Caco-2 (cell line): ENCODE measurements around the gene WDFY4. TPM values are rescaled to one million over a fixed set of nuclear protein-coding genes. Genes with fewer than 3 reads are reported as not detected.

Source experiments
- BruUV-seq: library from RNA; stranded (reverse); fragments of 400-500 nt; replicated peaks from 2 replicates; lab custom pipeline; 2021; lab: Mats Ljungman, UMichigan
- CTCF ChIA-PET: fragments of 300-600 bp; sonication (Branson Sonifier 250); formaldehyde crosslinking; loops from one replicate; lab custom pipeline; 2022; ENCODE audit warnings: antibody characterized with exemption; lab: Charles Lee
- POLR2A ChIA-PET: fragments of 300-600 bp; sonication (Branson Sonifier 250); formaldehyde crosslinking; loops from one replicate; lab custom pipeline; 2022; ENCODE audit warnings: antibody characterized with exemption; lab: Charles Lee
- DNase-seq, 2 experiments: peaks; one replicate each; pipeline versions ENCODE4 v3.0.0 to v3.0.0-alpha.2; 2020 to 2022
- H3K27me3 ChIP-seq: replicated peaks from 2 replicates; pipeline ENCODE4 v1.6.0; 2011; ENCODE audit warnings: low read length; ENCODE audit not compliant: control insufficient read depth, insufficient read depth
- H3K36me3 ChIP-seq: 2 replicates; pipeline ENCODE4 v1.5.1; 2011; ENCODE audit warnings: low read length; ENCODE audit not compliant: control insufficient read depth, insufficient read depth
- H3K4me1 ChIP-seq: fragments of 250-450 bp; sonication (Bioruptor Pico); 2 replicates; pipeline ENCODE4 v1.5.1; 2020; ENCODE audit warnings: mild to moderate bottlenecking
- H3K4me3 ChIP-seq: 2 replicates; pipeline ENCODE4 v1.5.1; 2011; ENCODE audit warnings: low read depth, mild to moderate bottlenecking, control low read depth, low read length
- H3K9me3 ChIP-seq: fragments of 250-450 bp; sonication (Bioruptor Pico); 2 replicates; pipeline ENCODE4 v1.5.1; 2020; ENCODE audit warnings: mild to moderate bottlenecking, moderate library complexity
- H3K27ac Mint-ChIP-seq: one replicate; pipeline ENCODE4 v1.8.0; 2022; ENCODE audit warnings: mixed read lengths; ENCODE audit not compliant: unreplicated experiment
- H3K27me3 Mint-ChIP-seq: one replicate; pipeline ENCODE4 v1.8.0; 2022; ENCODE audit warnings: mixed read lengths; ENCODE audit not compliant: insufficient read depth, unreplicated experiment
- H3K36me3 Mint-ChIP-seq: one replicate; pipeline ENCODE4 v1.8.0; 2022; ENCODE audit warnings: mild to moderate bottlenecking, mixed read lengths; ENCODE audit not compliant: insufficient read depth, unreplicated experiment
- H3K4me1 Mint-ChIP-seq: one replicate; pipeline ENCODE4 v1.8.0; 2022; ENCODE audit warnings: low read depth, mixed read lengths; ENCODE audit not compliant: unreplicated experiment
- H3K4me3 Mint-ChIP-seq: one replicate; pipeline ENCODE4 v1.8.0; 2022; ENCODE audit warnings: mild to moderate bottlenecking, moderate library complexity, mixed read lengths; ENCODE audit not compliant: unreplicated experiment
- H3K9me3 Mint-ChIP-seq: one replicate; pipeline ENCODE4 v1.8.0; 2022; ENCODE audit warnings: mixed read lengths; ENCODE audit not compliant: unreplicated experiment
- intact Hi-C: fragments of 100-400 bp; cut with micrococcal nuclease; formaldehyde crosslinking; loops from one replicate; pipeline ENCODE4 v1.10.0; 2022; ENCODE audit not compliant: unreplicated experiment
- total RNA-seq: library from RNA; stranded (reverse); gene quantifications from 2 replicates; pipeline ENCODE4 v1.2.3, GENCODE V29; 2022
- TF ChIP-seq, protein P1 (sequence below), 2 experiments: fragments of 200-600 bp in 1 of 2; IDR thresholded peaks; 1 replicate in 1 of 2; 2 replicates in 1 of 2; pipeline versions ENCODE4 v1.5.1 to v1.8.0; 2011 to 2022; ENCODE audit warnings: antibody characterized with exemption in 1 of 2, control low read depth in 1 of 2, inconsistent platforms in 1 of 2, low read depth in 1 of 2, low read length in 1 of 2, mild to moderate bottlenecking in 1 of 2, moderate library complexity in 1 of 2; ENCODE audit not compliant: insufficient read depth in 1 of 2, severe bottlenecking in 1 of 2, unreplicated experiment in 1 of 2

WDFY4 gene
- total RNA-seq, 1 experiment from 2014 or later: not detected

DNA sequence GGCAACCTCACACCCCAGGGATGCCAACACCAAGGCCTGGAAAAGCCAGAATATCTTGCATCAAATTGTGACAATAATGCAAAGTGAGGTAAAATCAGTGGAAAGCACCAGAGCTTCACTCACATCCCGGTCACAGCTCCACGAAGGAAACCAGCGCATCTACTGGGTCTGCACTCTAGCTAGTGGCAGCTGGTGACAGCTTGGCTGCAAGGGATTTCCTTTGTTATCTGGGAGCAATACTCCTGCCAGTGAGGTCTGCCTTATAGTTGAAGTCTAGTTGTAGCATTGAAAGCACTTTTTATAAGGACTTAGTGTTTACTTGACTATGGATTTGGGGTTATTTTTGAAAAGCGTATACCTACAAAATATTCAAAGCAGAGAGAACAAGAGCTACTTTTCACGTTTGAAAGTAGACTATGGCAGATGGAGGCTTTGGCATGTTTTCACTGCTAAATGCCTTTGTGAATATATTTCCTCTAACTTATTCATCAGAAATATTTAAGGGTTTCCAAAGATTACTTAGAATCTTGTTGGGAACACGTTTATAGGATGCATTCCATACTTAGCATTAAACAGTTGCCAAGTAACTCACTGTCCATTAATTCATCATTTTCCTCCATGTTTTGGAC lies 26.1 kb downstream of the WDFY4 start:
- H3K27me3 ChIP-seq: no peaks in the 10 kb centered on the region; the same call in 1 of the 2 replicates
- Mint-ChIP-seq H3K9me3 (no peaks in the 10 kb centered on the region), H3K27ac (no peak overlapping the region), H3K27me3 (peaks cover 19% of the 10 kb centered on the region), H3K4me3 (no peak overlapping the region), H3K36me3 (no peaks in the 10 kb centered on the region), H3K4me1 (no peaks in the 10 kb centered on the region)
- no TSS peak for BruUV-seq
- no peak overlapping the region for H3K4me3 ChIP-seq
- H3K4me1 ChIP-seq: no peaks in the 10 kb centered on the region
- intact Hi-C loops: no loop called here
- TF ChIP-seq, protein P1, sequence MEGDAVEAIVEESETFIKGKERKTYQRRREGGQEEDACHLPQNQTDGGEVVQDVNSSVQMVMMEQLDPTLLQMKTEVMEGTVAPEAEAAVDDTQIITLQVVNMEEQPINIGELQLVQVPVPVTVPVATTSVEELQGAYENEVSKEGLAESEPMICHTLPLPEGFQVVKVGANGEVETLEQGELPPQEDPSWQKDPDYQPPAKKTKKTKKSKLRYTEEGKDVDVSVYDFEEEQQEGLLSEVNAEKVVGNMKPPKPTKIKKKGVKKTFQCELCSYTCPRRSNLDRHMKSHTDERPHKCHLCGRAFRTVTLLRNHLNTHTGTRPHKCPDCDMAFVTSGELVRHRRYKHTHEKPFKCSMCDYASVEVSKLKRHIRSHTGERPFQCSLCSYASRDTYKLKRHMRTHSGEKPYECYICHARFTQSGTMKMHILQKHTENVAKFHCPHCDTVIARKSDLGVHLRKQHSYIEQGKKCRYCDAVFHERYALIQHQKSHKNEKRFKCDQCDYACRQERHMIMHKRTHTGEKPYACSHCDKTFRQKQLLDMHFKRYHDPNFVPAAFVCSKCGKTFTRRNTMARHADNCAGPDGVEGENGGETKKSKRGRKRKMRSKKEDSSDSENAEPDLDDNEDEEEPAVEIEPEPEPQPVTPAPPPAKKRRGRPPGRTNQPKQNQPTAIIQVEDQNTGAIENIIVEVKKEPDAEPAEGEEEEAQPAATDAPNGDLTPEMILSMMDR (IDR thresholded peaks at IDR 0.05; ENCODE audit: insufficient read depth in 1 of 2, low read depth in 1 of 2, low read length in 1 of 2, severe bottlenecking in 1 of 2, unreplicated experiment in 1 of 2): no peak
- no peaks in the 10 kb centered on the region for H3K36me3 ChIP-seq
- no peaks in the 10 kb centered on the region for H3K9me3 ChIP-seq
- ChIA-PET CTCF (interaction anchor here (0.7 kb wide), 1 partner anchor 29 kb away, joined by 3 read pairs; no protein-coding TSS in a partner anchor), POLR2A (no interaction called here)
- no peak for DNase-seq

DNA sequence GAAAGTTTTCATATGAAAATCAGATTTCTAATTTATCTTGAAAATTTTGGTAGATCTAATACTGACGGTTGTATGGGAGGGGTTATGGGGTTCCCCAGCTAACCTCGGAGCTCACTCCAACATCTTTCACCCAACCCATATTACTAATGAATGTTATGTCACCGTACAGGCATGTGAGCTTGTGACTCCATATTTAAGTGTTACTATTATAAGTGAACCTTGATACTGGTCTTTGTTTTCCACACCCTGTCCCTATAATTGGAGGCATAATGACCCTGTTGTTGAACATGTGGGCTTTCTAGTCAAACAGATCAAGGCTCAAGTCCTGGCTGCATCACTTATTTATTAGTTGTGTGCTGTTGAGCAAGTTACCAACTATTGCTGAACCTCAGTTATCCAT lies 27.2 kb downstream of the WDFY4 start:
- Histone ChIP-seq H3K27me3 (no peaks in the 10 kb centered on the region; the same call in 1 of the 2 replicates), H3K4me3 (no peak overlapping the region), H3K9me3 (no peaks in the 10 kb centered on the region), H3K36me3 (no peaks in the 10 kb centered on the region), H3K4me1 (no peaks in the 10 kb centered on the region)
- ChIA-PET POLR2A (no interaction called here), CTCF (interaction anchor here (0.5 kb wide), 1 partner anchor 50 kb away, joined by 5 read pairs; no protein-coding TSS in a partner anchor)
- Mint-ChIP-seq H3K4me3 (no peak overlapping the region), H3K36me3 (no peaks in the 10 kb centered on the region), H3K9me3 (no peaks in the 10 kb centered on the region), H3K27ac (no peak overlapping the region), H3K27me3 (peaks cover 13% of the 10 kb centered on the region), H3K4me1 (no peaks in the 10 kb centered on the region)
- no TSS peak for BruUV-seq
- intact Hi-C loops: no loop called here
- DNase-seq: no peak
- TF ChIP-seq, protein P1 (IDR thresholded peaks at IDR 0.05; ENCODE audit: insufficient read depth in 1 of 2, low read depth in 1 of 2, low read length in 1 of 2, severe bottlenecking in 1 of 2, unreplicated experiment in 1 of 2): no peak

DNA sequence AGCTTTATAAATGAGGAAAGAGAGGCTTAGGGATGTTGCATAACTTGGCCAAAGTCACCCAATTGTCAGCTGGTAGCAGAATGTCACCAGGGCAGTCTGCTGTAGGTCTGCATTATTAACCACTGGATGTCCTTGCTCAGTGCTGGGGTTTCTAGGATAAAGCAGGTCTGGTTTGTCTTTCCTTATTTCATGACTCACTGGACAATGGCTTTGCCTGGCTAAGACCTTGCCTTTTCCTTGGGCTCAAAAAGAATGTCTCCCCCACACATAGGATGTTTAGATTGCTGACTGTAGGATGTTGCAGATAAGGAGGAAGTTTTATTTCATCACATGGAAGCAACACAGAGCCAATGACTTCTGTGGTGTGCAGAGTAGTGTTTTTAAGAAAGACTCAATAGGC lies 29.4 kb downstream of the WDFY4 start:
- no peaks in the 10 kb centered on the region for H3K27me3 ChIP-seq
- no peaks in the 10 kb centered on the region for H3K9me3 ChIP-seq
- CTCF ChIA-PET: no interaction called here

More for the DNA sequence above, 29.4 kb downstream of the WDFY4 start:
- POLR2A ChIA-PET: no interaction called here
- no TSS peak for BruUV-seq
- Mint-ChIP-seq H3K9me3 (no peaks in the 10 kb centered on the region), H3K27ac (no peak overlapping the region), H3K4me3 (no peak overlapping the region), H3K36me3 (no peaks in the 10 kb centered on the region), H3K4me1 (no peaks in the 10 kb centered on the region), H3K27me3 (peaks cover 8% of the 10 kb centered on the region)
- TF ChIP-seq, protein P1 (IDR thresholded peaks at IDR 0.05; ENCODE audit: insufficient read depth in 1 of 2, low read depth in 1 of 2, low read length in 1 of 2, severe bottlenecking in 1 of 2, unreplicated experiment in 1 of 2): no peak
- no peak overlapping the region for H3K4me3 ChIP-seq
- intact Hi-C loops: no loop called here
- no peak for DNase-seq
- no peaks in the 10 kb centered on the region for H3K4me1 ChIP-seq
- no peaks in the 10 kb centered on the region for H3K36me3 ChIP-seq
